Activated naive CD8-positive, alpha-beta T cell (primary cell): Measurements from ENCODE around the gene TC2N.

Experiments
- H3K27ac Mint-ChIP-seq: one replicate; pipeline ENCODE4 v1.8.0; 2021; ENCODE audit warnings: mixed read lengths
- H3K27me3 Mint-ChIP-seq: one replicate; pipeline ENCODE4 v1.8.0; 2021; ENCODE audit warnings: mixed read lengths
- H3K36me3 Mint-ChIP-seq: one replicate; pipeline ENCODE4 v1.8.0; 2021; ENCODE audit warnings: mixed read lengths
- H3K4me1 Mint-ChIP-seq: one replicate; pipeline ENCODE4 v1.8.0; 2021; ENCODE audit warnings: low read depth, mixed read lengths
- H3K4me3 Mint-ChIP-seq: one replicate; pipeline ENCODE4 v1.8.0; 2021; ENCODE audit warnings: mild to moderate bottlenecking, mixed read lengths
- H3K9me3 Mint-ChIP-seq: one replicate; pipeline ENCODE4 v1.8.0; 2021; ENCODE audit warnings: low read depth, mixed read lengths

The TC2N gene

GRCh38 chr14:91897106-91897701 lies 29.9 kb upstream of the TC2N start:
- no peaks in the 10 kb centered on the region for H3K9me3 Mint-ChIP-seq
- H3K4me1 Mint-ChIP-seq: peaks cover 23% of the 10 kb centered on the region
- H3K27ac Mint-ChIP-seq: no peak overlapping the region
- no peaks in the 10 kb centered on the region for H3K27me3 Mint-ChIP-seq
- H3K36me3 Mint-ChIP-seq: no peaks in the 10 kb centered on the region
- no peak overlapping the region for H3K4me3 Mint-ChIP-seq

- H3K27me3 Mint-ChIP-seq: no peaks in the 10 kb centered on the region
- H3K36me3 Mint-ChIP-seq: no peaks in the 10 kb centered on the region
- peaks cover 31% of the 10 kb centered on the region for H3K4me1 Mint-ChIP-seq
- no peak overlapping the region for H3K27ac Mint-ChIP-seq
- no peaks in the 10 kb centered on the region for H3K9me3 Mint-ChIP-seq
- H3K4me3 Mint-ChIP-seq: no peak overlapping the region
These were observed 29.1 kb upstream of the TC2N start for GRCh38 chr14:91896419-91896818.

DNA sequence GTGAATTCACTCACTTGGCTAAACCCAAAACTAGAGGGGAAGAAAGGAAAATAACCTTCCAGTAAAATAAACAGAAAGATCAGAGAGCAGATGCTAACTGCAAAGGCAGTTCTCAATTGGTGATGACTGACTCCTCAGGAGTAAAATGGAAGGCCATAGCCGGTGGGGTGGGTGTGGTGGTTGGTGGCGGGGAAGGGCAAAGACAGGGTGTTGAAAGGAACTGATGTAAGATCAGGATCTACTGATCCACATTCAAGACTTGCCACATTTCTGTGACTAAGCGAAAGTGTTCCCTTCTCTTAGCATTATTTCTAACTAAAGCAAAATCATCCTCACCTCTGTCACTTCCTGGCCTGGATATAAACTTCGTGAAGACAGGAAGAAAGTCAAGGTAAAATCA lies 26.3 kb upstream of the TC2N start:
- no peaks in the 10 kb centered on the region for H3K36me3 Mint-ChIP-seq
- H3K4me3 Mint-ChIP-seq: no peak overlapping the region
- H3K27me3 Mint-ChIP-seq: no peaks in the 10 kb centered on the region
- peak overlapping the region; percentile 85 for H3K27ac Mint-ChIP-seq
- H3K4me1 Mint-ChIP-seq: peaks cover 59% of the 10 kb centered on the region
- no peaks in the 10 kb centered on the region for H3K9me3 Mint-ChIP-seq

DNA sequence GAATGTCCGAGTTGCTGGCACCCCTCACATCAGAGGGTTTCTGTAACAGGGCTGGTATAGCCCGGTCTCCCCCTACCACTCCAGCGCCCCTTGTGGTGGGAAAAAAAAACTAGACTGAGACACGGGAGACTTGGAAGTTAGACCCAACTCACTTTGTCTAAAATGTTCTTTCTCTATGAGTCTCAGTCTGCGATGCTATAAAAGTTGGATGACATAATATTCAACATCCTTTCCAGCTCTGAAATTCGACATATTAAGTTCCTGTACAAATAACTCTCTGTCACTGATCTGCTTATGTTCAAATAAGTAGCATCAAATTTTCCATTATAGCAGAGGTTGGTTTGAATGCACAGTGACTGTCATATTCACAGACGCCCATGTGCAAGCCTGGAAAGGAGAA lies 25.7 kb upstream of the TC2N start:
- H3K4me3 Mint-ChIP-seq: no peak overlapping the region
- peak overlapping the region; percentile 85 for H3K27ac Mint-ChIP-seq
- no peaks in the 10 kb centered on the region for H3K9me3 Mint-ChIP-seq
- peaks cover 61% of the 10 kb centered on the region for H3K4me1 Mint-ChIP-seq
- H3K36me3 Mint-ChIP-seq: no peaks in the 10 kb centered on the region
- no peaks in the 10 kb centered on the region for H3K27me3 Mint-ChIP-seq

GRCh38 chr14:91891721-91892220 lies 24.4 kb upstream of the TC2N start:
- H3K9me3 Mint-ChIP-seq: no peaks in the 10 kb centered on the region
- no peaks in the 10 kb centered on the region for H3K27me3 Mint-ChIP-seq
- peaks cover 61% of the 10 kb centered on the region for H3K4me1 Mint-ChIP-seq
- no peak overlapping the region for H3K27ac Mint-ChIP-seq
- H3K4me3 Mint-ChIP-seq: no peak overlapping the region
- no peaks in the 10 kb centered on the region for H3K36me3 Mint-ChIP-seq

GRCh38 chr14:91891101-91891500 lies 23.8 kb upstream of the TC2N start:
- H3K4me1 Mint-ChIP-seq: peaks cover 61% of the 10 kb centered on the region
- no peak overlapping the region for H3K4me3 Mint-ChIP-seq

DNA sequence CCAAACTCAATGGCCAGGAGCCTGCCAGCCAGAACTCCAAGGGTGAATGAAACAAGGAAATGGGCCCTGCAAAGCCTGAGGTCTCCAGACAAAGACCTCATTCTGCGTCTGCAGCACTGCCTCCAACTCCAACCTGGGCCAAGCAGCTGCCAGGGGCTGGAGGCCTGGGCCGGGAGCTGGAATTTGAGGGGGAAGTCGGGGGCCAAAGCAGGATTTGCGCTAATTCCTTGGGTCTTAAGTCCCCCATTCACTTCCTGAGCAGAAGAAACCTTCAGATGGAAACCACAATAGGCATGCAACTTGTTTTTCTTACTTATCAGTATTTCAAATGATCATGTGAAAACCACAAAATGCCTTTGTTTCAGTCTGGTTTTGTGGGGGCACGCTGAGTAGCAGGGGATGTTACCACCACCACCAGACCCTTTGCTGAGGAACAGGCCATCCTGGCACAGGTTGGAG lies 23.0 kb upstream of the TC2N start:
- peak overlapping the region; percentile 80 for H3K27ac Mint-ChIP-seq

More at GRCh38 chr14:91891101-91891500, 23.8 kb upstream of the TC2N start:
- H3K27ac Mint-ChIP-seq: no peak overlapping the region
- H3K9me3 Mint-ChIP-seq: no peaks in the 10 kb centered on the region
- no peaks in the 10 kb centered on the region for H3K27me3 Mint-ChIP-seq
- H3K36me3 Mint-ChIP-seq: no peaks in the 10 kb centered on the region

GRCh38 chr14:91889477-91890211 lies 22.3 kb upstream of the TC2N start:
- Mint-ChIP-seq H3K27me3 (no peaks in the 10 kb centered on the region), H3K4me3 (no peak overlapping the region), H3K36me3 (no peaks in the 10 kb centered on the region), H3K4me1 (peaks cover 63% of the 10 kb centered on the region), H3K9me3 (no peaks in the 10 kb centered on the region), H3K27ac (peak overlapping the region; percentile 80)

More for the DNA sequence above, 23.0 kb upstream of the TC2N start:
- Mint-ChIP-seq H3K9me3 (no peaks in the 10 kb centered on the region), H3K36me3 (no peaks in the 10 kb centered on the region), H3K27me3 (no peaks in the 10 kb centered on the region), H3K4me3 (peak overlapping the region; percentile 40), H3K4me1 (peaks cover 62% of the 10 kb centered on the region)

- Mint-ChIP-seq H3K4me1 (peaks cover 64% of the 10 kb centered on the region), H3K27me3 (no peaks in the 10 kb centered on the region), H3K4me3 (no peak overlapping the region), H3K36me3 (no peaks in the 10 kb centered on the region), H3K27ac (peak overlapping the region; percentile 34), H3K9me3 (no peaks in the 10 kb centered on the region)
These were observed 21.5 kb upstream of the TC2N start for GRCh38 chr14:91888641-91889476.

- Mint-ChIP-seq H3K4me1 (peaks cover 50% of the 10 kb centered on the region), H3K27me3 (no peaks in the 10 kb centered on the region), H3K27ac (no peak overlapping the region), H3K36me3 (no peaks in the 10 kb centered on the region), H3K4me3 (no peak overlapping the region), H3K9me3 (no peaks in the 10 kb centered on the region)
These were observed 19.6 kb upstream of the TC2N start for GRCh38 chr14:91886961-91887360.

- Mint-ChIP-seq H3K27me3 (no peaks in the 10 kb centered on the region), H3K4me1 (peaks cover 45% of the 10 kb centered on the region), H3K27ac (no peak overlapping the region), H3K9me3 (no peaks in the 10 kb centered on the region), H3K36me3 (no peaks in the 10 kb centered on the region), H3K4me3 (no peak overlapping the region)
These were observed 18.5 kb upstream of the TC2N start for GRCh38 chr14:91885839-91886238.

DNA sequence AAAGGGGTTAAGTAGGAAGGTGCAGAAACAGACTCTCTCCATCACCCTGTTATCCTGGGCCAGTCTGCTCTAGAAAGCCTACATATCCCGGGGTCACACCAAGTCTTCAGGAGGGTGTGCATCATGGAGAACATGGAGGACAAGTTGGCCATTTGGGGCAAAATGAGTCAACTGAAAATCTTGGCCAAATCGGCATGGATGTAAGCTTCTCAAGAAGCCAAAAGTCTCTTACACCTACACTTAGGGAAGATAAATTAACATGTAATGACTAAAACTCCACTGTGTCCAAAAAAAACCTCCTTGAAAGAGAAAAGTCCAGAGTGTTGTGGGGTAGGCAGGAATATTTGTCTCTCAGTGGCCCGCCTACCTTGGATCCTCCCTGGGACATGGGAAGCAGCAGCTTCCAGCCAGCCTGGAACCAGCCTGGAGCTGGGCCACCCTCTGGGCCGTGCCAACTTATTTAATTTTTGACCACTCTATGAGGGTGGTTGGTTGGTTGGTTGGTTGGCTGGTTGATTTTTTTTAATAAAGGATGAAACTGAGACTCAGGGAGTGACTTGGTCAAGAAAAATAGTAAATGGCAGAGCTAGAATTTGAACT lies 17.9 kb upstream of the TC2N start:
- Mint-ChIP-seq H3K4me1 (peaks cover 45% of the 10 kb centered on the region), H3K27ac (no peak overlapping the region), H3K36me3 (no peaks in the 10 kb centered on the region), H3K9me3 (no peaks in the 10 kb centered on the region), H3K4me3 (no peak overlapping the region), H3K27me3 (no peaks in the 10 kb centered on the region)

DNA sequence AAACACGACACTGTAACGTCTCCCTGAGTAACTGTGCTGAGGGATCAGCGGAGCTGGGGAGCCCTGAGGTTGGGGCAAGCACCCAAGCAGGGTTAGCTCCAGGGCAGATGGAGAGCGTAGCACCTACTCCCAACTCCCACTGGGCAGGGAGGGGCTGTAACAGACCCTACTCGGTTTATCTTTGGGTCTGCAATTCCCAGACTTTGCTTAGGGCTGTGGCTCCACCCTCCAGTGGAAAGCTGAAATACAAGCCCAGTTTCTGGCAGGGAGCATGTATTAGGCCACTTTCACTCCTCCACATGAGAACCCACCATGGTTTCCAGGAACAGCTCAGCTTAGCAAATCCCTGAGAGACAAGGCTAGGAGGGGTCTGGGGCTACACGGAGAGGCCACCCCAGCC lies 17.3 kb upstream of the TC2N start:
- H3K9me3 Mint-ChIP-seq: no peaks in the 10 kb centered on the region

GRCh38 chr14:91883753-91884152 lies 16.4 kb upstream of the TC2N start:
- Mint-ChIP-seq H3K4me3 (no peak overlapping the region), H3K36me3 (no peaks in the 10 kb centered on the region), H3K27me3 (no peaks in the 10 kb centered on the region), H3K27ac (no peak overlapping the region), H3K9me3 (no peaks in the 10 kb centered on the region), H3K4me1 (peaks cover 41% of the 10 kb centered on the region)

More for the DNA sequence above, 17.3 kb upstream of the TC2N start:
- Mint-ChIP-seq H3K4me1 (peaks cover 45% of the 10 kb centered on the region), H3K36me3 (no peaks in the 10 kb centered on the region), H3K27ac (peak overlapping the region; percentile 64), H3K27me3 (no peaks in the 10 kb centered on the region), H3K4me3 (no peak overlapping the region)
